Mesenteric fat pad (tissue), 1 donor: ENCODE data around the gene ID2. TPM values are rescaled to one million over a fixed set of nuclear protein-coding genes. Genes with fewer than 3 reads are reported as not detected.

Experiments
- DNase-seq: peaks from one replicate; pipeline ENCODE4 v3.0.0-alpha.2; 2020; ENCODE audit warnings: low spot score
- long read RNA-seq: library from polyadenylated mRNA; unstranded; transcript quantifications from one replicate; pipeline ENCODE4 v2.0.0, GENCODE V29; 2020
- total RNA-seq: library from RNA; stranded (reverse); fragmentation: NEBNext Ultra II Directional; extraction: Animal tissue kit (Norgen Biotek cat#: 25700); gene quantifications from one replicate; pipeline ENCODE4 v1.2.1, GENCODE V29; 2021
- donor health status: DM: yes; HTN: yes; CAD: no.

The ID2 gene
- 169 TPM for total RNA-seq
- long read RNA-seq, transcript ID2-203 (3 exons, 1,362 nt): major isoform, 119 of 133 reads
- long read RNA-seq, partial matches to known transcripts: 0 of 133 reads
- long read RNA-seq, other reads (novel, unspliced or antisense): 11 of 133 reads

GRCh38 chr2:8681786-8682692, at the start of gene ID2:
ID2 (plus strand) TSS chr2:8682056; CDS start chr2:8682166, 110 bp downstream.
- DNase-seq: peak; percentile 99

GRCh38 chr2:8632755-8633154, 49.1 kb upstream of the ID2 start:
- DNase-seq: no peak

GRCh38 chr2:8633186-8633734, 48.6 kb upstream of the ID2 start:
- DNase-seq: peak; percentile 49

- DNase-seq: no peak
Observed at GRCh38 chr2:8633735-8634313, 48.0 kb upstream of the ID2 start.

- DNase-seq: no peak
Observed at GRCh38 chr2:8634466-8635172, 47.2 kb upstream of the ID2 start.

GRCh38 chr2:8636041-8636491, 45.8 kb upstream of the ID2 start:
- DNase-seq: no peak

GRCh38 chr2:8636721-8637636, 44.9 kb upstream of the ID2 start:
- no peak for DNase-seq

GRCh38 chr2:8638327-8638726, 43.5 kb upstream of the ID2 start:
- no peak for DNase-seq

- no peak for DNase-seq
Observed at GRCh38 chr2:8639122-8639635, 42.7 kb upstream of the ID2 start.

- DNase-seq: no peak
Observed at GRCh38 chr2:8640498-8640897, 41.4 kb upstream of the ID2 start.

- no peak for DNase-seq
Observed at GRCh38 chr2:8641301-8641965, 40.4 kb upstream of the ID2 start.

- DNase-seq: no peak
Observed at GRCh38 chr2:8642366-8643068, 39.3 kb upstream of the ID2 start.

GRCh38 chr2:8643250-8643995, 38.4 kb upstream of the ID2 start:
- DNase-seq: peak; percentile 37

- DNase-seq: peak; percentile 69
Observed at GRCh38 chr2:8643996-8644356, 37.9 kb upstream of the ID2 start.

- DNase-seq: peak; percentile 88
Observed at GRCh38 chr2:8644605-8645175, 37.2 kb upstream of the ID2 start.

GRCh38 chr2:8645176-8645831, 36.6 kb upstream of the ID2 start:
- peak; percentile 77 for DNase-seq

- DNase-seq: no peak
Observed at GRCh38 chr2:8646731-8647461, 35.0 kb upstream of the ID2 start.
